NAMALWA (cell line): Measurements from ENCODE around the gene UBIAD1.
"Not testable (repeated sequence)": the region's sequence is repeated elsewhere in the genome, so short reads cannot be mapped to it uniquely, and the experiment has no call there.

Experiments
- DNase-seq: peaks from one replicate; pipeline ENCODE4 v3.0.0-alpha.2; 2015; ENCODE audit warnings: low spot score

The UBIAD1 gene

GRCh38 chr1:11272832-11273594 lies at the start of gene UBIAD1:
UBIAD1 (plus strand) TSS chr1:11273198; CDS start chr1:11273532, 334 bp downstream.
- DNase-seq: peak; percentile 92

GRCh38 chr1:11227106-11228077 lies 45.6 kb upstream of the UBIAD1 start:
- DNase-seq: peak; percentile 56

GRCh38 chr1:11229203-11229602 lies 43.8 kb upstream of the UBIAD1 start:
- DNase-seq: peak; percentile 50

GRCh38 chr1:11233208-11233607 lies 39.8 kb upstream of the UBIAD1 start:
- no peak for DNase-seq

GRCh38 chr1:11237356-11237755 lies 35.6 kb upstream of the UBIAD1 start:
- no peak for DNase-seq

GRCh38 chr1:11238311-11238710 lies 34.7 kb upstream of the UBIAD1 start:
- no peak for DNase-seq

- no peak for DNase-seq
Measured at GRCh38 chr1:11245248-11245647, 27.8 kb upstream of the UBIAD1 start.

- DNase-seq: no peak
Measured at GRCh38 chr1:11245904-11246719, 26.9 kb upstream of the UBIAD1 start.

- DNase-seq: peak; percentile 34
Measured at GRCh38 chr1:11248169-11248568, 24.8 kb upstream of the UBIAD1 start.

- no peak for DNase-seq
Measured at GRCh38 chr1:11252538-11252937, 20.5 kb upstream of the UBIAD1 start.

GRCh38 chr1:11253226-11253625 lies 19.8 kb upstream of the UBIAD1 start:
- DNase-seq: no peak

- no peak for DNase-seq
Measured at GRCh38 chr1:11256299-11256698, 16.7 kb upstream of the UBIAD1 start.

GRCh38 chr1:11262171-11263049 lies 10.6 kb upstream of the UBIAD1 start, which contains the start of gene MTOR:
MTOR (minus strand) TSS chr1:11262551; CDS start chr1:11259409, 3,142 bp downstream.
- DNase-seq: peak; percentile 100

- no peak for DNase-seq
Measured at GRCh38 chr1:11266268-11267074, 6.5 kb upstream of the UBIAD1 start.

GRCh38 chr1:11267350-11268337 lies 5.4 kb upstream of the UBIAD1 start:
- DNase-seq: not testable (repeated sequence)

- DNase-seq: peak; percentile 58
Measured at GRCh38 chr1:11272544-11272831, 510 bp upstream of the UBIAD1 start.

GRCh38 chr1:11273595-11274234 lies 717 bp downstream of the UBIAD1 start:
- peak; percentile 49 for DNase-seq

GRCh38 chr1:11279152-11279551 lies 6.2 kb downstream of the UBIAD1 start:
- DNase-seq: no peak
